A549 treated with Mapracorat at 1 μM for 4 hours (cell line): ENCODE data around the gene PILRA. TPM values are rescaled to one million over a fixed set of nuclear protein-coding genes. Genes with fewer than 3 reads are reported as not detected.

ENCODE experiments used
- total RNA-seq: library from RNA; stranded (reverse); fragments of 200-300 nt; extraction: Qiagen RNA extraction; gene quantifications from 5 replicates; pipeline ENCODE4 v1.2.3, GENCODE V29; 2022

Gene PILRA
- total RNA-seq: 4.1 to 6.3 TPM (median 4.4 TPM) in 5 replicates

GRCh38 chr7:100373261-100373831 lies at the start of gene PILRA:
Gene PILRA (plus strand): TSS chr7:100373487. CDS start chr7:100373657, 170 bp downstream.

GRCh38 chr7:100358027-100358856 lies 15.0 kb upstream of the PILRA start, which contains the start of gene PILRB:
Gene PILRB (plus strand): TSS chr7:100358117. CDS start chr7:100358303, 186 bp downstream.

GRCh38 chr7:100428199-100428966 lies 55.1 kb downstream of the PILRA start, which contains the start of gene ZCWPW1:
Gene ZCWPW1 (minus strand): TSS chr7:100428703. CDS start chr7:100420649, 8,054 bp downstream.

DNA sequence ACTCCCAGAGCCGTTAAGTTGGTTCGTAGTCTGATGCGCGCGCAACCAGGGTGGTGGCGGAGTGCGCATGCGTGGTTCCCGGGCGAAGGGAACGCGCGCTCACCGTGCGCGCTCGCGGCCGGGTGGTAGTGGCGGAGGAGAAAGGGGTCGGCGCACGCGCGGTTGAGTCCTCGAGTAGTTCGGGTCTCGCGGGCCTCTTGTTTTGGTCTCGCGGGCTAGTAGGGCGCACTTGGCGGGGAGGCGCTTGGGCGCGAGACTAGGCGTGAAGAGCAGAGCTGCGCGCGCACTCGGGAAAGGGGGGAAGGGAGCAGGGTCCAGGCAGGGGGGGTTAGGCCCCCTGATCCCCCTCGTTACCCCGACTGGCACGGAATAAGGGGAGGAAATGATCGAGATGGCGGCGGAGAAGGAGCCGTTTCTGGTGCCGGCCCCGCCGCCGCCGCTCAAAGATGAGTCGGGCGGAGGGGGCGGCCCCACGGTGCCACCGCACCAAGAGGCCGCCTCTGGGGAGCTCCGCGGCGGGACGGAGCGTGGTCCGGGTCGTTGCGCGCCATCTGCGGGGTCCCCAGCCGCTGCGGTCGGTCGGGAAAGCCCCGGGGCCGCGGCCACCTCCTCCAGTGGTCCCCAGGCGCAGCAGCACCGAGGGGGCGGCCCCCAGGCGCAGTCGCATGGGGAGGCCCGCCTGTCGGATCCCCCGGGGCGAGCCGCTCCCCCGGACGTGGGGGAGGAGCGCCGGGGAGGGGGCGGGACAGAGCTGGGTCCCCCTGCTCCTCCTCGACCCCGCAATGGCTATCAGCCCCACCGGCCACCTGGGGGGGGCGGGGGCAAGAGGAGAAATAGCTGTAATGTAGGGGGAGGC lies 56.6 kb downstream of the PILRA start, which contains the start of gene MEPCE:
Gene MEPCE, plus strand, starts transcription at position 195 of the 856 bp plus-strand sequence. Its CDS starts 188 bp downstream, at position 383.

Other genes with a start within 250 kb of the PILRA start
- gene MBLAC1, start 246.5 kb upstream of the PILRA start, total RNA-seq: 2.5 to 3.5 TPM (median 3.1 TPM) in 5 replicates
- gene LAMTOR4, start 224.6 kb upstream of the PILRA start, total RNA-seq: 153 to 203 TPM (median 178 TPM) in 5 replicates
- gene TRAPPC14, start 214.8 kb upstream of the PILRA start, total RNA-seq: 9.6 to 15.0 TPM (median 13.6 TPM) in 5 replicates
- 0.12 to 0.23 TPM (median 0.16 TPM) in 4 of 5 replicates, not detected in the other for gene GAL3ST4, start 204.9 kb upstream of the PILRA start, total RNA-seq
- gene GPC2, start 196.1 kb upstream of the PILRA start, total RNA-seq: 0.62 to 1.5 TPM (median 1.0 TPM) in 5 replicates
- 0.06 to 0.41 TPM (median 0.23 TPM) in 5 replicates for gene STAG3, start 195.6 kb upstream of the PILRA start, total RNA-seq
- not detected in 5 replicates for gene PVRIG, start 153.5 kb upstream of the PILRA start, total RNA-seq
- not detected in 5 replicates for gene SPDYE3, start 65.8 kb upstream of the PILRA start, total RNA-seq
- 21.1 to 37.1 TPM (median 26.3 TPM) in 5 replicates for gene PILRB, start 15.4 kb upstream of the PILRA start, total RNA-seq
- gene ZCWPW1, start 55.2 kb downstream of the PILRA start, total RNA-seq: 0.85 to 1.9 TPM (median 1.3 TPM) in 5 replicates
- 38.4 to 47.7 TPM (median 42.2 TPM) in 5 replicates for gene MEPCE, start 56.3 kb downstream of the PILRA start, total RNA-seq
- 31.6 to 58.1 TPM (median 51.3 TPM) in 5 replicates for gene PPP1R35, start 63.0 kb downstream of the PILRA start, total RNA-seq
- gene SPACDR, start 90.8 kb downstream of the PILRA start, total RNA-seq: 0.48 to 0.94 TPM (median 0.89 TPM) in 5 replicates
- gene TSC22D4, start 105.7 kb downstream of the PILRA start, total RNA-seq: 43.7 to 57.5 TPM (median 54.5 TPM) in 5 replicates
- 2.7 to 6.3 TPM (median 4.1 TPM) in 5 replicates for gene NYAP1, start 110.4 kb downstream of the PILRA start, total RNA-seq
- gene AGFG2, start 165.7 kb downstream of the PILRA start, total RNA-seq: 26.8 to 45.2 TPM (median 37.4 TPM) in 5 replicates
- gene SAP25, start 200.4 kb downstream of the PILRA start, total RNA-seq: 0.34 to 0.60 TPM (median 0.53 TPM) in 4 of 5 replicates, not detected in the other
- 12.3 to 18.3 TPM (median 16.0 TPM) in 5 replicates for gene LRCH4, start 212.6 kb downstream of the PILRA start, total RNA-seq
- gene FBXO24, start 212.8 kb downstream of the PILRA start, total RNA-seq: 0.12 to 0.56 TPM (median 0.28 TPM) in 4 of 5 replicates, not detected in the other
- gene PCOLCE, start 228.9 kb downstream of the PILRA start, total RNA-seq: 7.7 to 12.2 TPM (median 8.8 TPM) in 5 replicates
- gene MOSPD3, start 239.1 kb downstream of the PILRA start, total RNA-seq: 16.7 to 21.3 TPM (median 19.8 TPM) in 5 replicates